T-helper 1 cell treated with Interleukin-12 subunit alpha and Interleukin-12 subunit beta and Interleukin-4 antibody, amounts not matched to agents 30 μg/mL and 1 μg/mL, for 36 hours (primary cell): ENCODE measurements around the gene R3HDM4.
"Not testable (repeated sequence)": the region's sequence is repeated elsewhere in the genome, so short reads cannot be mapped to it uniquely, and the experiment has no call there.

ENCODE experiments used
- H3K27ac Mint-ChIP-seq: one replicate; pipeline ENCODE4 v1.8.0; 2021; ENCODE audit warnings: mild to moderate bottlenecking, mixed read lengths
- H3K27me3 Mint-ChIP-seq: one replicate; pipeline ENCODE4 v1.8.0; 2021; ENCODE audit warnings: low read depth, mixed read lengths
- H3K36me3 Mint-ChIP-seq: one replicate; pipeline ENCODE4 v1.8.0; 2021; ENCODE audit warnings: low read depth, mixed read lengths
- H3K4me1 Mint-ChIP-seq: one replicate; pipeline ENCODE4 v1.8.0; 2021; ENCODE audit warnings: low read depth, mixed read lengths
- H3K4me3 Mint-ChIP-seq: one replicate; pipeline ENCODE4 v1.8.0; 2021; ENCODE audit warnings: mild to moderate bottlenecking, moderate library complexity, mixed read lengths
- H3K9me3 Mint-ChIP-seq: one replicate; pipeline ENCODE4 v1.8.0; 2021; ENCODE audit warnings: mixed read lengths

R3HDM4 gene

DNA sequence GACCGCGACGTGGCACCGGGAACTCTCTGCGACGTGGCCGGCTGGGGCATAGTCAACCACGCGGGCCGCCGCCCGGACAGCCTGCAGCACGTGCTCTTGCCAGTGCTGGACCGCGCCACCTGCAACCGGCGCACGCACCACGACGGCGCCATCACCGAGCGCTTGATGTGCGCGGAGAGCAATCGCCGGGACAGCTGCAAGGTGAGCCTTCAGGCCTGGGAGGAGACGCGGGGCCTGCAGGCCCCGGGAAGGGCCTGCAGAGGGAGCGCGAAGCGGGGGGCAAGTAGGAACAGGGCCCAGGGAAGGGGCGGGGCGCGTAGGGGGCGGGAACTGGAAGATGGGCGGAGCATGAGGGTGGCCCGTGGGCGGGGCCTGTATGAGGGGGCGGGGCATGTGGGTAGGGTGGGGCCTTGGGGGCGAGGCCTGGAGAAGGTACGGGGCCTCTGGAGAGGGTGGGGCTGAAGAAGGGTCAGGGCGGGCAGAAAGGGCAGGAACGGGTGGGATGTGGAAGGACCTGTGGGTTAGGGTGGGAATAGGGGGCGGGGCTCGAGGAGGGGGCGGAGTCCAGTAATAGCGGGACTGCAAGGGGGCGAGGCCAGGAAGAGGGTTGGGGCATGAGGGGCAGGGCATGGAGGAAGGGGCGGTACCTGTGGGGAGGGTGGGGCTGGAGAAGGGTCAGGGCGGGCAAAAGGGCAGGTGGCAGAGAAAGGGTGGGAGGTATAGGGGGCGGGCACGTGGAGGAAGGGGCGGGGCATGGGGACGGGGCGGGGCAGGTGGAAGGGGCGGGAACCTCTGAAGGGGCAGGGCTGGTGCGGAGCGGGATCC, 51.1 kb downstream of the R3HDM4 start:
- peaks cover 7% of the 10 kb centered on the region for H3K4me1 Mint-ChIP-seq
- H3K9me3 Mint-ChIP-seq: no peaks in the 10 kb centered on the region
- H3K27me3 Mint-ChIP-seq: peaks cover 19% of the 10 kb centered on the region
- peak overlapping the region; percentile 74 for H3K4me3 Mint-ChIP-seq
- no peak overlapping the region for H3K27ac Mint-ChIP-seq
- peaks cover 2% of the 10 kb centered on the region for H3K36me3 Mint-ChIP-seq

DNA sequence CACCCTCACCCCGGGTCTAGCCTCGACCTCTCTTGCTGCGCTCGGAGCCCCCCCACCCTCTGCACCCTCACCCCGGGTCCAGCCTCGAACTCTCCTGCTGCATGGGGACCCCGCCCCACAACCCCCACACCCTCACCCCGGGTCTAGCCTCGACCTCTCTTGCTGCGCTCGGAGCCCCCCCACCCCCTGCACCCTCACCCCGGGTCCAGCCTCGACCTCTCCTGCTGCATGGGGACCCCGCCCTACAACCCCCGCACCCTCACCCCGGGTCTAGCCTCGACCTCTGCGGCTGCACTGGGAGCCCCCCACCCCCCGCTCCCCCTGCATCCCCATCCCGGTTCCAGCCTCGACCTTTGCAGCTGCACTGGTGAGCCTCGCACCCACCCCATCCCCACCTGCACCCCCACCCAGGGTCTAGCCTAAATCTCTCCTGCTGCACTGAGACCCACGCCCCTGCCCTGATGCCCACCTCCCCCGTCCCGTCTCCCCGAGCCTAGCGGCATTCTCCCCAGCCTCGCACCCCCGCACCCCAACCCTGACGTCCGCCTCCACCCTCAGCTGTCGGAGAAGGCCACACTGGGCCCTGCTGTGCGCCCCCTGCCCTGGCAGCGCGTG, 51.8 kb downstream of the R3HDM4 start:
- Mint-ChIP-seq H3K27me3 (peaks cover 19% of the 10 kb centered on the region), H3K4me3 (no peak overlapping the region), H3K9me3 (no peaks in the 10 kb centered on the region), H3K4me1 (peaks cover 7% of the 10 kb centered on the region), H3K36me3 (peaks cover 2% of the 10 kb centered on the region), H3K27ac (no peak overlapping the region)

DNA sequence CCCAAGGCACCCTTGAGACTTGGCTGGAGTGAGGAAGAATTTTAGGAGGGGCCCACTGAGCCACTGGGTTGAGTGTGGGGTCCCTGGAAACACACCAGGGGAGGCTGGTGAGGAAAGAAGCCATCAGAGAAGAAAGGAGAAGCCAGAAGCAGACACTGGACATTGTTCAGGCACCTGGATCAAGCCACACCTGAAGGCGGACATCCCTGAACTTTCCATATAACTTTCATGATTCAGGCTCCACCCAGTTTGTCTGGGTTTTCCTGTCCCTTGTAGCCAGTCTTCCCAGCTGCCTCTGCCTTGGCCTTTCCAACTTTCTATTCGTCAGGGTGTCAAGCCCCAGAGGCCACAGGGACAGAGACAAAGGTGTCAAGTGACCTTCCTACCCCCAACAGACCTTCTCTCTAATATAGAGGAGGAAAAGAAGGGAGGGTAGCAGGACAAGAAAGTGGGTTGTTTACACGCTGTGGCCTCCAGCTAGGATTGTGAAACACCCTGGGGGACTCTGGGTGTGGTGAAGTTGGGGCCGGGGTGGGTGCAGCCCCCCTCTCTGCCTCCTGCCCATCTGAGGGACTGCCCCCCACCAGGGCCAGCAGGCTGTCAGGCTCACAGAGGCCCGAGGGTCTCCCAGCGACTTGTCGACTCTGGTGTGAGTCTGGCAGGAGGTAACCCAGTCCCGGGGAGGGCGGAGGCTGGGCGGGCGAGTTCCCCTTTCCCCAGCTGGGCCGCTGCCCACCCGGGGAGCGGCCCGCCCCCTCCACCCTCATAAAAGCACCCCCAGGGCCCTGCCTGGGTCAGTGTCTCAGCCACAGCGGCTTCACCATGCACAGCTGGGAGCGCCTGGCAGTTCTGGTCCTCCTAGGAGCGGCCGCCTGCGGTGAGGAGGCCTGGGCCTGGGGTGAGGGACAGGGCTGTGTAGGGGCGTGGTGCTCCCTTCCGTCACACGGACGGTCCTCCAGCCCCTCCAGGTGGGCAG, 53.9 kb downstream of the R3HDM4 start, which contains the start of gene CFD:
Gene CFD, plus strand, starts transcription at position 797 of the 976 bp plus-strand sequence. Its CDS starts 26 bp downstream, at position 823.
- Mint-ChIP-seq H3K36me3 (no peaks in the 10 kb centered on the region), H3K9me3 (no peaks in the 10 kb centered on the region), H3K4me1 (peaks cover 7% of the 10 kb centered on the region), H3K27me3 (peaks cover 19% of the 10 kb centered on the region), H3K27ac (no peak within 1 kb of the TSS), H3K4me3 (peak within 1 kb of the TSS; percentile 21)

DNA sequence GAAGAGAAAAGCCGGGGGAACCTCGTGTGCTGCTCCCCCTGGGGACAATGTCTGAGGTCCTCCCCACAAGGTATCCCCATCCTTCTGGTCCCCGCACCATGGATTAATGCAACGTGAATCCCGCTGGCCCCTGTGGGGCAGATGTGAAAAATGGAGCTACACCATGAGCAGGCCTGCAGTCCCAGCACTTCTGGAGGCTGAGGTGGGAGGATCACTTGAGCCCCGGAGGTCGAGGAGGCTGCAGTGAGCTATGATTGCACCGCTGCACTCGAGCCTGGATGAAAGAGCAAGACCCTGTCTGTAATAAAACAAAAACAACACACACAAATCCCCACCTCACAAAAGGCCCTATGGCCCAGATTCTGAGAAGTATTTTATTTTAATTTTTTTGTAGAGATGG, 54.7 kb downstream of the R3HDM4 start:
- peaks cover 19% of the 10 kb centered on the region for H3K27me3 Mint-ChIP-seq
- H3K27ac Mint-ChIP-seq: no peak overlapping the region
- H3K4me1 Mint-ChIP-seq: peaks cover 7% of the 10 kb centered on the region
- H3K4me3 Mint-ChIP-seq: no peak overlapping the region
- no peaks in the 10 kb centered on the region for H3K9me3 Mint-ChIP-seq
- no peaks in the 10 kb centered on the region for H3K36me3 Mint-ChIP-seq

DNA sequence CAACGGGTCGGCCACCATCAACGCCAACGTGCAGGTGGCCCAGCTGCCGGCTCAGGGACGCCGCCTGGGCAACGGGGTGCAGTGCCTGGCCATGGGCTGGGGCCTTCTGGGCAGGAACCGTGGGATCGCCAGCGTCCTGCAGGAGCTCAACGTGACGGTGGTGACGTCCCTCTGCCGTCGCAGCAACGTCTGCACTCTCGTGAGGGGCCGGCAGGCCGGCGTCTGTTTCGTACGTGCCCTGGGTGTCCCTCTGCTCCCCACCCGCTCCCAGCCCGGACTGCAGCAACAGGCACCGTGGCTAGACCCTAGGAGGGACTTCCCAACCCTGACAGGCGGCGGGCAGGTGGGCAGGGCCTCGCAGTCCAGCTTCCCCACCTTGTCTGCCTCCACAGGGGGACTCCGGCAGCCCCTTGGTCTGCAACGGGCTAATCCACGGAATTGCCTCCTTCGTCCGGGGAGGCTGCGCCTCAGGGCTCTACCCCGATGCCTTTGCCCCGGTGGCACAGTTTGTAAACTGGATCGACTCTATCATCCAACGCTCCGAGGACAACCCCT, 57.4 kb downstream of the R3HDM4 start:
- no peaks in the 10 kb centered on the region for H3K9me3 Mint-ChIP-seq
- H3K36me3 Mint-ChIP-seq: no peaks in the 10 kb centered on the region
- peaks cover 19% of the 10 kb centered on the region for H3K27me3 Mint-ChIP-seq
- no peak overlapping the region for H3K27ac Mint-ChIP-seq
- H3K4me1 Mint-ChIP-seq: peaks cover 2% of the 10 kb centered on the region
- no peak overlapping the region for H3K4me3 Mint-ChIP-seq

DNA sequence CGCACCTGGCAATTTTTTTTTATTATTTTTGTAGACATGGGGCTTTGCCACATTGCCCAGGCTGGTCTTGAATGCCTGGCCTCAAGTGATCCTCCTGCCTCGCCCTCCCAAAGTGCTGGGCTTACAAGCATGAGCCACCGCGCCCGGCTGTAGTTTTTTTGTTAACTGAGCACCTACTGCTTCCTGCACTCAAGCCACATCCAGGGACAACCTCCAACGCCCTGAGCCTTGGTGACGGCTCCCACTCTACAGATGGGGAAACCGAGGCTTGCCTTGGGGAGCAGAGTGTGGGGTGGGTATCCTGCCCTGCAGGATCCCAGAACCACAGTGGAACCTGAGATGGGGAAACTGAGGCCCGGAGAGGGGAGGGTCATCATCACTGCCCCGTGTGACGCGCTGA, 57.9 kb downstream of the R3HDM4 start:
- Mint-ChIP-seq H3K4me3 (no peak overlapping the region), H3K27ac (no peak overlapping the region), H3K9me3 (no peaks in the 10 kb centered on the region), H3K27me3 (peaks cover 19% of the 10 kb centered on the region), H3K4me1 (peaks cover 2% of the 10 kb centered on the region), H3K36me3 (no peaks in the 10 kb centered on the region)

DNA sequence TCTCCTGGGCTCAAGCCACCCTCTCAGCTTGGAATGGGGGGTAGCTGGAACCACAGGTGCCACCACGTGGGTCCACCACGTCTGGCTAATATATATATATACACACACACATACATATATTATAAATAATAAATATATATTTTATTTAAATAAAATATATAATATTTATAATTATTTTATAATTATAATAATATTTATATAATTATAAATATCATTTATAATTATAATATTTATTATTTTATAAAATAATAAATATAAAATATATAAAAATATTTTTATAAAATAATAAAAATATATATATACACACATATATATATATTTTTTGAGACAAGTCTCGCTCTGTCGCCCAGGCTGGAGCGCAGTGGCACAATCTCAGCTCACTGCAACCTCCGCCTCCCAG, 58.5 kb downstream of the R3HDM4 start:
- H3K4me1 Mint-ChIP-seq: peaks cover 2% of the 10 kb centered on the region
- peaks cover 14% of the 10 kb centered on the region for H3K27me3 Mint-ChIP-seq
- no peak overlapping the region for H3K27ac Mint-ChIP-seq
- no peak overlapping the region for H3K4me3 Mint-ChIP-seq
- H3K36me3 Mint-ChIP-seq: no peaks in the 10 kb centered on the region
- H3K9me3 Mint-ChIP-seq: no peaks in the 10 kb centered on the region

DNA sequence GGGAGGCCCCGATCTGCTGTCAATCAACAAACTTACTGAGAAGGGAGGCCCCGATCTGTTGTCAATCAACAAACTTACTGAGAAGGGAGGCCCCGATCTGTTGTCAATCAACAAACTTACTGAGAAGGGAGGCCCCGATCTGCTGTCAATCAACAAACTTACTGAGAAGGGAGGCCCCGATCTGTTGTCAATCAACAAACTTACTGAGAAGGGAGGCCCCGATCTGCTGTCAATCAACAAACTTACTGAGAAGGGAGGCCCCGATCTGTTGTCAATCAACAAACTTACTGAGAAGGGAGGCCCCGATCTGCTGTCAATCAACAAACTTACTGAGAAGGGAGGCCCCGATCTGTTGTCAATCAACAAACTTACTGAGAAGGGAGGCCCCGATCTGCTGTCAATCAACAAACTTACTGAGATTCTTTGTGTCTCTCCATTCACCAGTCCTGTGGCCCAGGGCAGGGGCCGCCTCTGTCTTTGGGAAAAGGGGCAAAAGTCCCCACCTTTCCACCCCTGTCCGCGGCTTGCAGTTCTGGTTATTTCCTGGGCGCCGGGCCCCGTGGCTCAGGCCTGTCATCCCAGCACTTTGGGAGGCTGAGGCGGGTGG, 59.3 kb downstream of the R3HDM4 start:
- H3K4me1 Mint-ChIP-seq, H3K27ac Mint-ChIP-seq, H3K4me3 Mint-ChIP-seq, H3K36me3 Mint-ChIP-seq, H3K9me3 Mint-ChIP-seq: not testable (repeated sequence)
- peaks cover 11% of the 10 kb centered on the region for H3K27me3 Mint-ChIP-seq

DNA sequence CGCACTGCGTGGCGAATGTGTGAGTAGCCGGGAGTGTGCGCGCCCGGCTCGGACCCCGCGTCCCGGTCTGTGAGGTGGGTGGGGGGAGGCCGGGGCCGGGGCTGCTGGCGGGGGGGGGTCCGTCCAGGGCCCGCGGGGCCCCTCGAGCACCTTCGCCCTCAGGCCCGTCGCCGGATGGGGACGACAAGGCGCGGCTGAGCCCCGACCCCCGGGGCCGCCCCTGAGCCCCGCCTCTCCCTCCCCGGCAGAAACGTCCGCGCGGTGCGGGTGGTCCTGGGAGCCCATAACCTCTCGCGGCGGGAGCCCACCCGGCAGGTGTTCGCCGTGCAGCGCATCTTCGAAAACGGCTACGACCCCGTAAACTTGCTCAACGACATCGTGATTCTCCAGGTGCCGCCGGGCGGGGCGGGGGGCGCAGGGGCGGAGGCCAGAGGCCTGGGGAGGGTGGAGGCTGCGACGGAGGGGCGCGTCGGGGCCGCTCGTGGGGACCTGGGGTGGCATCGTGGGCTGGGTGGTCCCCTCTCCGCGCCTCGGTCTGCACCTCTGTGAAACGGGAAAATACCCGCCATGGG, 59.9 kb downstream of the R3HDM4 start:
- H3K9me3 Mint-ChIP-seq: no peaks in the 10 kb centered on the region
- H3K4me1 Mint-ChIP-seq: peaks cover 2% of the 10 kb centered on the region
- no peak overlapping the region for H3K4me3 Mint-ChIP-seq
- H3K36me3 Mint-ChIP-seq: no peaks in the 10 kb centered on the region
- H3K27ac Mint-ChIP-seq: no peak overlapping the region
- peaks cover 5% of the 10 kb centered on the region for H3K27me3 Mint-ChIP-seq

DNA sequence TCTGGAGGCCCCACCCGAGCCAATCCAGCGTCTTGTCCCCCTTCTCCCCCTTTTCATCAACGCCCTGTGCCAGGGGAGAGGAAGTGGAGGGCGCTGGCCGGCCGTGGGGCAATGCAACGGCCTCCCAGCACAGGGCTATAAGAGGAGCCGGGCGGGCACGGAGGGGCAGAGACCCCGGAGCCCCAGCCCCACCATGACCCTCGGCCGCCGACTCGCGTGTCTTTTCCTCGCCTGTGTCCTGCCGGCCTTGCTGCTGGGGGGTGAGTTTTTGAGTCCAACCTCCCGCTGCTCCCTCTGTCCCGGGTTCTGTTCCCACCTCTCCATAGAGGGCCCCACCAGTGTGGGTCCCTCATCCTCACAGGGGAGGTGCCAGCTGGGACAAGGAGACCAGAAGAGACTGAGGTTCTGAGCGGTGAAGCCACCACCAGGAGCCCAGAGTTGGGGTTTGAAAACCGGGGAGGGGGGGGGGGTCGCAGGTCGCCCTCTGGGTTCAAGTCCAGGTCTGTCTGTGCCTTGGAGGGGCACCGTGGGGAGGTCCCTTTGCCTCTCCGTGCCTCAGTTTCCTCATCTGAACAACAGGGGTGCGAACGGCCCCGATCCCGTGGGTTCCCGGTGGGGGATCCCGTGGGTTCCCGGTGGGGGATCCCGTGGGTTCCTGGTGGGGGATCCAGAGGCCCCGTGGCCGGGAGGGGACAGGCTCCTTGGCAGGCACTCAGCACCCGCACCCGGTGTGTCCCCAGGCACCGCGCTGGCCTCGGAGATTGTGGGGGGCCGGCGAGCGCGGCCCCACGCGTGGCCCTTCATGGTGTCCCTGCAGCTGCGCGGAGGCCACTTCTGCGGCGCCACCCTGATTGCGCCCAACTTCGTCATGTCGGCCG, 60.6 kb downstream of the R3HDM4 start, which contains the start of gene ELANE:
Gene ELANE, plus strand, starts transcription at position 168 of the 878 bp plus-strand sequence. Its CDS starts 26 bp downstream, at position 194.
- no peak within 1 kb of the TSS for H3K4me3 Mint-ChIP-seq
- H3K4me1 Mint-ChIP-seq: peaks cover under 1% of the 10 kb centered on the region
- peaks cover under 1% of the 10 kb centered on the region for H3K27me3 Mint-ChIP-seq
- H3K36me3 Mint-ChIP-seq: no peaks in the 10 kb centered on the region
- no peak within 1 kb of the TSS for H3K27ac Mint-ChIP-seq
- no peaks in the 10 kb centered on the region for H3K9me3 Mint-ChIP-seq

DNA sequence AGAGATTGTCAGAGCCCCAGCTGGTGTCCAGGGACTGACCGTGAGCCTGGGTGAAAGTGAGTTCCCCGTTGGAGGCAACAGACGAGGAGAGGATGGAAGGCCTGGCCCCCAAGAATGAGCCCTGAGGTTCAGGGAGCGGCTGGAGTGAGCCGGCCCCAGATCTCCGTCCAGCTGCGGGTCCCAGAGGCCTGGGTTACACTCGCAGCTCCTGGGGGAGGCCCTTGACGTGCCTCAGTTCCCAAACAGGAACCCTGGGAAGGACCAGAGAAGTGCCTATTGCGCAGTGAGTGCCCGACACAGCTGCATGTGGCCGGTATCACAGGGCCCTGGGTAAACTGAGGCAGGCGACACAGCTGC, 62.1 kb downstream of the R3HDM4 start:
- H3K4me3 Mint-ChIP-seq: no peak overlapping the region
- no peaks in the 10 kb centered on the region for H3K9me3 Mint-ChIP-seq
- peaks cover 5% of the 10 kb centered on the region for H3K27me3 Mint-ChIP-seq
- H3K4me1 Mint-ChIP-seq: peaks cover 2% of the 10 kb centered on the region
- no peak overlapping the region for H3K27ac Mint-ChIP-seq
- no peaks in the 10 kb centered on the region for H3K36me3 Mint-ChIP-seq

DNA sequence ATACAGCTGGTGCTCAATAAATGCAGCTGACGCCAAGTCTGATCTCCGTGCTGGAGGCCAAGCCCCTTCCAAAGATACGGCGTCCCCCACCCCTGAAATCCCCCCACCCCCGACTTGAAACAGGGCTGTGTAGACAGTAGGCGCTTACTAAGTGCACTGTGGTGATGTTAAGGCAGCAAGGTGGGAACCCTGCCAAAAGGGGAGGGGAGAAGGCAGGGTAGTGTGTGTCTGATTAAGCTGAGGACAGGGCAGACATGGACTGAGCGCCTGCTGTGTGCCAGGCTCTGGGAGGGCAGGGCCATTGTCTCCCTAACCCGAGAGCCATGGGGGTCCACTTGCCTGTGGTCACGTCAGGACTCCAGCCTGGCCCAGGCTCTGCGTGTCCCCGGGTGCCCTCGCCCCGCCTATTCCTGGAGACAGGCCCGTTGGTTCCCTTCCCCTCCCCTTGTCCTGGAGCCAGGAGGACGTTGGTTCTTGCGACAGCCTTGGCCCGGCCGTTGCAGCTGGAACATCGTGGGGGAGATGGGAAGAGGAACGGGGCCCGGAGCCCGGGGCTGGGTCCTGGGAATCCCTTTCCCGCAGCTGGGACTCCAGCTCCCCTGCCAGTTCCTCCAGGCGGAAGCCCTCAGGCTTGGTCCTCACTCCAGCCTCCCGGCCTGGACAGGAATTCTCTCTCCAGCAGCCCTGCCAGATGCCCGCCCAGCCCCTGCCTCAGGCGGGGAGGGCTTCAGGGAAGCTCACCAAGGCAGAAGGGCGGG, 62.6 kb downstream of the R3HDM4 start:
- H3K4me1 Mint-ChIP-seq: peaks cover 2% of the 10 kb centered on the region
- no peak overlapping the region for H3K4me3 Mint-ChIP-seq
- peaks cover 5% of the 10 kb centered on the region for H3K27me3 Mint-ChIP-seq
- H3K27ac Mint-ChIP-seq: no peak overlapping the region
- H3K9me3 Mint-ChIP-seq: no peaks in the 10 kb centered on the region
- H3K36me3 Mint-ChIP-seq: no peaks in the 10 kb centered on the region
